ENCODE results near the gene KIF5C.

DNA sequence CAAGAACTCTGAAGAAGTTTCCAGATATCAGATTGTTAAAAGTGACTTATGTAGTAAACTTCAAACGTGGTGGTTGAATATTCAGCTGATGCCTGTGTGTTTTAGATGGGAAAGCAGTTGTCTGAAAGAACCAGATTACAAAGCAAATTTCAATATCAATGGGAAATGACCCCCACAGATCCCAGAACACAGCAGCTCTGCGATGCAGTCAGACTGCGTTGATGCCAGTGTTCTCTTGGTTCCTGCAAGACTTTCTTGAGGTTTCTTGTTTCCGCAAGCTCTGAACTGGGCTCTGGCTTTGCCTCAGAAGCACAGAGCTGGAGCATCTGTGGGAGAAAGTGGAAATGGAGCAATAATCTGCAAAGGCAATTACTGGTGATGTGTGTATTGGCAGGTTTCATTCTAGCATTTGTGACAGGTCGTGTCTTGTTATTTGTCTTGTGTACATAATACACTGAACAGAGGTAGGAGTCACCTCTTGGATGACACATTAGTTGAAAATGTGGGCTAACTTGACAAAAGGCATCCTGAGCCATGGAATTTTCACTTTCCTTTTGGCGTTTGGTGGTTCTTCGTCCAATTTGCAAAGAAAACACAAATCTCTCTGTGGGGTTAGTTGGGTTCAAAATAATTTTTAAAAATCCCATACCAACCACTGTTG is 152.7 kb downstream of the KIF5C start:
- TF ChIP-seq, protein P1, sequence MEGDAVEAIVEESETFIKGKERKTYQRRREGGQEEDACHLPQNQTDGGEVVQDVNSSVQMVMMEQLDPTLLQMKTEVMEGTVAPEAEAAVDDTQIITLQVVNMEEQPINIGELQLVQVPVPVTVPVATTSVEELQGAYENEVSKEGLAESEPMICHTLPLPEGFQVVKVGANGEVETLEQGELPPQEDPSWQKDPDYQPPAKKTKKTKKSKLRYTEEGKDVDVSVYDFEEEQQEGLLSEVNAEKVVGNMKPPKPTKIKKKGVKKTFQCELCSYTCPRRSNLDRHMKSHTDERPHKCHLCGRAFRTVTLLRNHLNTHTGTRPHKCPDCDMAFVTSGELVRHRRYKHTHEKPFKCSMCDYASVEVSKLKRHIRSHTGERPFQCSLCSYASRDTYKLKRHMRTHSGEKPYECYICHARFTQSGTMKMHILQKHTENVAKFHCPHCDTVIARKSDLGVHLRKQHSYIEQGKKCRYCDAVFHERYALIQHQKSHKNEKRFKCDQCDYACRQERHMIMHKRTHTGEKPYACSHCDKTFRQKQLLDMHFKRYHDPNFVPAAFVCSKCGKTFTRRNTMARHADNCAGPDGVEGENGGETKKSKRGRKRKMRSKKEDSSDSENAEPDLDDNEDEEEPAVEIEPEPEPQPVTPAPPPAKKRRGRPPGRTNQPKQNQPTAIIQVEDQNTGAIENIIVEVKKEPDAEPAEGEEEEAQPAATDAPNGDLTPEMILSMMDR (conservative IDR thresholded peaks at IDR 0.05; ENCODE audit: low read length) = no peak
- TF ChIP-seq EZH2phosphoT487 (IDR thresholded peaks at IDR 0.05; ENCODE audit: borderline replicate concordance, low read depth, low read length) = no peak

Data from OCI-LY7 (cell line).